Activated CD4-positive, alpha-beta T cell treated with anti-CD3 and anti-CD28 coated beads, Interleukin-2, amount 50 U/mL, for 1 hour (primary cell): ENCODE measurements around the gene ITPKB.

Experiments used
- DNase-seq: peaks from one replicate; pipeline ENCODE4 v3.0.0-alpha.2; 2020

ITPKB gene

DNA sequence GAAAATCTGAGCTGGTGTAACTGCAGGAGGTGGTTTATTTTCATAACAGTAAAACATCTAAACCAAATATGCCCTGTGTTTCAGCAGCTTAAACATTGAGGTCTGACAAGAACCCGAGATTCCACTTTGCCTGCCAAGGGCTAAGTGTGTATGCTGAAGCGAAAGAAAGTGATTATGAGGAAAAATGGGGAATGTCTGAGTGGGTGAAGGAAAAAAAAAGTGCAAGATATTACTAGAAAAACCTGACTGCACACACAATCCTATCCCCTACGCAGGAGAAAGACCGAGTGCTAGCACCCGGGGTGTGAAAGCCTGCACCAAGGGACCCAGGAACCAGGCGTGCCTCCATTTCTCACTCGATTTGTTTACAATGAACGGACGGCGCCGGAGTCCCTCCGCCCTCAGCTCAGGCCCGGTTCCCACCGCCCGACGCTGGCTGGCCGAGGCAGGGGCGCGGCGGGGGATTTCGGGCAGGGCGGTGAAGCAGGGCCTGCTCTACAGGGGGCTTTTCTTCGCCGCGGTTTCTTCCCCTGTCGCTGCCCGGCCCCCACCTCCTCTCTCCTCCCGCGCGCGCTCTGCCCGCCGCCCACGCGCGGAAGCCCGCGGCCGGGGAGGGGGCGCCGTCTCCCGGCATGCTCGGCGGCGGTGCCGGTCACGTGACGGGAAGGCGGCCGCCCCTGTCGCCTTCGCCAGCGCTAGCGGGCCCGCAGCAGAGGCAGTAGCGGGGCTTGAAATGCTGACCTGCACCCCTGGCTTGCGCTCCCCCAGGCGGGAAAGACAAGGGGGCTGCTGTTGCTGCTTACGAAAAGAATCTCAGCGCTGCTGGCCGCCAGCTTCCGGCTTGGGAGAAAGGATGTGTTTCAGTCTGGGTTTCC, 35.9 kb downstream of the ITPKB start:
- peak; percentile 72 for DNase-seq

DNA sequence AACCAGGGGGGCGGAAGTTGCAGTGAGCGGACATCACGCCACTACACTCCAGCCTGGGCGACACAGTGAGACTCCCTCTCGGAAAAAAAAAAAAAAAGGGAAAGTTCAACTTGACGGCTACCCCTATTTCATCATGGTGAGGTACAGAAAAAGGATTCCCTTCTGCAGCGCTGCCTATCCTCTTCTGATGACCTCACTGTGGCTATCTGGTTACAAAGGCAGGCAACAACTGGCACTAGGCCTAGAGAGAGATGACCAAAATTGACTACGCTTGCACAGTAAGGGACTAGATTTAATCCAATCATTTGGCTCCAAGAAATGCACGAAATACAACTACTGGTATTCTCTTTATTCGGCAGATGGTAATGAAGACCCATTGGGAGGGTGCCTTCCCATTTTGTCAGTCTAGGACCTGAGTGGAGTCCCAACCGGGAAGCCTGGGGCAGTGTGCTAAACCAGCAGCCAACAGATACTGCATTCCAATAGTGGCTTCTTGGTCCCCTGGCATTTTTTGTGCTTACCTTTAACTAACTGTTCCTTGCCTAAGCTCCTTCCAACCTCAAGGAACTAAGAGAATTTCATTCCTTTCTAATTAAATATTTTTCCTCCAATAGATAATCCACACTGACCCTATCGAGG, 36.6 kb downstream of the ITPKB start:
- no peak for DNase-seq

DNA sequence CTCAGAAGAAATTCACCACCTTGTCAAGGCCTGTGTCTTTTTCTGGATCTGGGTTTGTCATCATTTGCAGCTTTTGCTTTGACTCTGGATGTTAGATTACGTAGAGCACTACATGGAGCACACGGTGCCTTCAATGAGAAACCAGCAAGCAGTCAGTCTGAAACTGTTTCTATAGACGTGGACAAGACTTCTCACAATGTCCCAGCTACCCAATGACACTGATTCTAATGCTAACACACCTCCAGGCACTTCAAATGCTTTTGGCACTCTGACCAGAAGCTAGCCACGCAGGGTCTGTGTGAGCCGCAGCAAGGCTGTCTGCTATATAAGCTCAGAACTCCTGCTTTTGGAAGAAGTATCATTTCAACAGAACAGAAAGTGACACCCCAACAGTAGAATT, 38.2 kb downstream of the ITPKB start:
- DNase-seq, result no peak

DNA sequence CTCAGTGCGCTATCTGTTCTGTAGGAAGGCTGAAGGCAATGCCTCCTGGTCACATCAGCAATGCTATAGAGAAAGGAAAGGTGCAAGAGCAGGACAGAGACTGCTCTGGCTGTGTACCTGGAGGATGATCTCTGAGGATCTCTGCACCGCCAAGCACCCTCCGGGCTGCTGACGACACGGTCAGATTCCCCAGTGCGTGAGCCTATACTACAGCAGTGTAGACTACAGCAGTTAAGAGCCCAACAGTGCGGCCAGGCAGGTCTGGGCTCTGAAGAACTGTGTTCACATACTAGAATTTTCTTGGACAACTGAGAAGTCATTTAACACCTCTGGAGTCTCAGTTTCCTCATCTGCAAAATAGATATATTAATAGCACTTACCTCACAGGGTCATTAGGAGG, 39.9 kb downstream of the ITPKB start:
- DNase-seq, result no peak

DNA sequence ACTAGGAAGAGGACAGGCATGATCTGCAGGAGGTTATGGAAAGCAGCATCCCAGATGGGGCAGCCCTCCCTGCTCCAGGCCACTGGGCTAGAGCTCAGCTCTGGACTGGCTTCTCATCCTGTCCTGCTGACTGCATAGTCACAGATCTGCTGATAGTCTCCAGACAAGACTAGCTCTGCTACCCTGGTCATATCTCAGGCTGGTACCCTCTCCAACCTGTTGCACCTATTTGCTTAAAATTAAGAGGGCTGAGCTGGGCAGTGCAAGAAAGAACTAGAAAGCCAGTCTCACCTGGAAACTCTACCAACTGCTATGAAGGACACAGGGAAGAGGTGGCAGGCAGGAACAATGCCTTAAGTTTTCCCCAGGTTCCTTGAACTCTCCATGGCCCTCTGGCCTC, 40.4 kb downstream of the ITPKB start:
- DNase-seq, result no peak

DNA sequence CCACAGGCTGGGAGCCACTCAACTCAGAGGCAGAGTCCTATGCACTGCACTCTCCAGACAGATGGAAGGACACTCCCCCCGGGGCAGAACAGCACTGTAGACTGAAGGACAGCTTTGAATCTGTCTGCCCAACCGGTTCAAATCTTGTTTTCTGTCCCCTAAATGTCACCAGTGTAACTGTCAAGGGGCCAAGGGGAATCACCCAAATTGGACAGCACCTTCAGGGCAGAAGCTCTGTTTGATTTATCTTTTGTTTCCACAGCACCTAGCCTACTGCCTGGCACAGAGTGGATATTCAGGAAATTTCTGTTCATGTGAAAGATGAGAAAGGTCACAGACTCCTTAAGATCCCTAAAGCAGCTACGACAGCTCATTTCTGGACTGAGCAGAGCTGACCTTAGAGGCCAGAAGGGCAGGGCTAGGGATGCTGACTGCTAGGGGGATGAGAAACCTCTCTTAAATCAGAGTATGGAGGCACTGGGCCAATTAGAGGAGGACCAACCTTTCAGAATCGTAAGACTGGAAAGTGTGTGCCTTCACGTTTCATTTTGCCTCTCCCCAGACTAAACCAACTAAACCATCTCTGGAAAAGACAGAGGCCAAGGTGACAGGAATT, 41.0 kb downstream of the ITPKB start:
- DNase-seq, result no peak

DNA sequence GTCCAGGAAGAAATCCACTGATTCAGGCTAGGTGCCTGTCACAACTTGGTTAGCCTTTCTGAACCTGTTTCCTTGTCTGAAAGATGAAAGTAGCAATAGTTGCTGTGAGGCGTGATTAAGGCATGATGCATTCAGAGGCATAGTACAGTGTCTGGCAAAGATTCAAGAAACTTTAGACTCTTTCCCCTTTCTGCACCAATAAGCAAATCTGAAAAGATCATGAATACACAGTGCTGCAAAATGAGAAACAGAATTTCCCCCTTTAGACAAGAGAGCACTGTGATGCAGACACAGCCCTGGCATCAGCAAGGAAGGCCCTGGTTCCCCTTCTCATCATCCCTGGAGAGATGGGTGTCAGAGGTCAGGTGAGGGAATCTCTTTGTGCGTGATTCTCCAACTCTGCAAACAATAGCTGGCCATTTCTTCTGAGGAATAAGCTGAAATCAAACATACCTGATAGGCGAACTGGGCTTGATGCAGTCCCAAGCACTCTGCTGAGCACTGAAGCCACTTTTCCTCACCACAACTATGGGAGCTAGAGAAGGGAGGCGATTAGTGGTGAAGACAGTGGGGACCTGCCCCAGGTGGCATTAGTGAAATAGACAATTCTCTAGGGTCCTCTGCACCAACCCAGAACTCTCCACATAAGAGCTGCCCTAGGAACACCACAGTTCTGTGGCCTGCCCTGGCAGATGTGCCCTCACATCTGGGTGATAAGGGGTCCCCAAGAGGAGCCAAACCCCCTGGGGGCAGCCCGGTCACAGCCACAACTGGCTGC, 41.7 kb downstream of the ITPKB start:
- DNase-seq, result no peak

DNA sequence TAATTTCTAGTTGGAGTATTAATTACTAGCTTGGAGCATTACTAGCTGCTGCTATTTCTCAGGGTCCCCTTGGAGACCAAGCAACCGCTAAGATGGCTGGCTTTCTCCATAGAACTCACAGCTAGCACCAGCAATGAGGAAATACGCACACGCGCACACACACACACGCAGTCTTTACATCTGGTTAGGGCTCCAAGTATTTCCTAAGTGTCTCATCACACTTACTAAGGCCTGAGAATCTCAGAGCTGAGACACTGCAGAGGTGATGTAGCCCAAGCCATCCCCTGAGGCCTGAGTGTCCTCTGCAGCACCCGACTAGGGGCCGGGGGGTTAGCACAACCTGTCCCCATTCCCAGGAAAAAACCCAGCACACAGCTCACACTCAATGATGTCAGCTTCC, 42.5 kb downstream of the ITPKB start:
- no peak for DNase-seq

DNA sequence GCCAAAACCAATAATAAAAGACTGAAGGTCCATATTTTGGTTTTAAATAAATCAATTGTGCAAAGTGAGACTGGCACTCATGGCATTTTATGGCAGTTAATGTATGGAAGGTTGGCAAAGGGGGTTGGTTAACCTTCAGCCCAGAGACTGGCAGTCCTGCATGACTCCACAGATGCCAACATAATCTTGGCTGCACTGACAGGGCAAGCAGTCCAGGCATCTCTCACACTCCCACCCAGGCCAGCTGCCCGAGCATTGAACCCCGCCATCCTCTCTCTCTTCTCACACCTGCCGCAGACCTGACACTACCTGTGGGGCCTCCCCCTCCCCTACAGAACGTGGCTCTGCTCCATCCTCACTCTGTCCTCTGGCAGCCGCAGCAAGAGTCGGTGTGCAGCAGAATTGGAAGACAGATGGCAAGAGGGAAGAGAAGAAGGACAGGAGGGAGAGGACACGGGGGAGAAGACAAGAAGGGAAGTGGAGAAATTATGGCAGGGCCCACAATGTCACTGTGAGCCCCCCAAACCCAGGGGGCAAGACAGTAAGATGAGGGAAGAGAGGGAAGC, 43.7 kb downstream of the ITPKB start:
- no peak for DNase-seq

DNA sequence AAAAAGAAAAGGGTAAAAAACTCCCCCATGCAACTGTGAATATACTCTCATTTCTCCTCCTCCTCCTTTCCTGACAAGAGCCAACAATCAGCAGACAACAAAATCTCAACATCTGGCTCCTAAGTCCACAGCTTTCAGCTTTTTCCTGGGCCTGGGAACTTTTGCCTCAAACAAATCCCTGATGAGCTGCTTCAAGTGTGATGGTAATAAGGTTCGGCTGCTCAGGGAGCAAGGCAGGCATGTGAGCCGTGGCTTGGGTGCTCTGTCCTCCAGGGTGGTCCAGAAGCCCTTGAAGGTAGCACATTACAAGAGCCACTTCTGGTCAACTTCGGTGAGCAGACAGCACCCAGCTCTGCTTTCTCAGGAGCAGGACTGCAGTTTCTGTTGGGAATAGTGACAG, 46.3 kb downstream of the ITPKB start:
- DNase-seq, result no peak

DNA sequence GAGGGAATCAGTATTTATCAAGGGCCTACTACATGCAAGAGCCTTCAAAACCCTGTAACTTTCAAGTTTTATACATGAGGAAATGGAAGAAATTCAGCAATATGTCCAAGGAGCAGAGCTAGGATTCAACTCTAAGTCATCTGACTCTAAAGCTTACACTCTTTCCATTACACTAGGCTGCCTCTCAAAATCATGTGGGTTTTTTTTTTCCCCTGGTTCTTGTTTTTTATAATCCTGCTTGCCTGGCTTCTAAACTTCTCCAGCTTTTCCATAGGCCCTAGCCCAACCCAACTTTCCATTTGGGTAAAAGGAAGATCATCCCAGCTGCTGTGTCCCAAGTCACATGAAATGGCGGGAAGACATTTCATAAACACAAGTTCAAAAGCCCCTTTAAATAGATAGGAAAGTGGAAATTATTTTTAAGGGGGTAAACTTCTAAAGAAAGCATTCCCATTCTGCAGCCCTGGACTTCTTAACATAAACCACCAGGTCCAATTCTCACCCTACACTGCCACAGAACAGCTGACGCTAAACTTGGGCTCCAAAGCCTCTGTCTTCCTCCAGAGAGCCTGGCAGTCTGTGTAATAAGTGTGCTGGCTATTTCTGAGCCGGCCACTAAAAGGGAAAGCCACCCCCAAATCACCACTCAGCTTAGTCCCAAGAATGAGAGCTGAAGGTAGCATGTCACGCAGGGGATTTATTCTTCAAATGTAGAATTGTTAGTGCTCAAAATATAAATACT, 46.9 kb downstream of the ITPKB start:
- no peak for DNase-seq

DNA sequence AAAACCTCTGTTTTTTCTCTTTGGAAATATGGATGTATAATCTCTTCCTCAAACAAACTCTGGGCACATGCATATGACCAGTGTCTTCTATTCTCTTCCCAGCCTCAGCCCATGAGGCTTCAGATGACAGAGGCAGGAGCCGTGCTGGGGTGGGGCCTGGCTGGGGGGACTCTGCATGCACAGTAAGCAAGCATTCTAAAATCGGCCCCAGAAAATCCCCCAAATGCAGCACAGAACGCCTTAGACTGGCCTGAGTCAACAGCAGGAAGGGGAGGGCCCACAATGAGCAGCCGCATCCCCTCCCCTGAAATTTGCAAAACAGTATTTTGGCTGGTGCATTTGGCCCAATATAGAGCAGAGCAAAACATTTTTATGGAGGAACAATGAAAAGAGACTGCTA, 47.8 kb downstream of the ITPKB start:
- peak; percentile 65 for DNase-seq

DNA sequence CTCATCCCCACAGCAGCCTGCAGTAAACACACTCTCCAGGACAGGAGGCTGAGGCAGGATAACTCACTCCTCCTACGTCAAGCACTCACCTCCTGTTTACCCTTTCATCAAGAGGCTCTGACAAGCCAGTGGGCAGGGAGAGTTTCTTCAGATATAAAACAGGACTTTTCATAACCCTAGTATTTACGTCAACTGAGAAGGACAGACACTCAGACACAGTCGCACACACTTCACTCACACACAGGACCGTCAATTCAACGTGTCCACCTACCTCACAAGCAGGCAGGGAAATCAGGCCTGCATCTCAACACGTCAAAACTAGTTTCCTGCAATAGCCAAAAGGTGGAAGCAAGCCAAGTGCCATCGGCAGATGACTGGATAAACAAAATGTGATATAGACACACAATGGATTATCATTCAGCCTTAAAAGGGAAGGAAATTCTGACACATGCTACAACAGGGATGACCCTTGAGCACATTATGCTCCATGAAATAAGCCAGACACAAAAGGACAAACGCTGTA, 48.6 kb downstream of the ITPKB start:
- peak; percentile 61 for DNase-seq

DNA sequence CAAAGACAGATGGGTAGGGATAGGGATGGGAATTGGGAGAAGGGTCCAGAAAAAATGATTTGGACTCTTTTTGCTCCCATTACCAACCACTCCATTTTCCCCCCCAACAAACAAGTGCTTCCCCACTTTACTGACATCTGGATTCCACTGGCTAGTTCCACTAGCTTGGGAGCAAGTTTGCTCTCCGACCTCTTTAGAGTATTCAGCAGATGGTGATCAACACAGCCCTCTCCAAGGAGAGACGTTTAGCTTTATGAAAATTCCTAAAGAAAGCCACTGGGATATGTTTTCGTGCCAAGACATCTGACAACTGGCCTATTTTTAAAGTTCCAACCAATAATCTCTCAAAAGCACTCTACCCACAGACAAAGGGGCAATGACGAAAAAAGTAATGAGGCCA, 50.3 kb downstream of the ITPKB start:
- DNase-seq, result no peak

DNA sequence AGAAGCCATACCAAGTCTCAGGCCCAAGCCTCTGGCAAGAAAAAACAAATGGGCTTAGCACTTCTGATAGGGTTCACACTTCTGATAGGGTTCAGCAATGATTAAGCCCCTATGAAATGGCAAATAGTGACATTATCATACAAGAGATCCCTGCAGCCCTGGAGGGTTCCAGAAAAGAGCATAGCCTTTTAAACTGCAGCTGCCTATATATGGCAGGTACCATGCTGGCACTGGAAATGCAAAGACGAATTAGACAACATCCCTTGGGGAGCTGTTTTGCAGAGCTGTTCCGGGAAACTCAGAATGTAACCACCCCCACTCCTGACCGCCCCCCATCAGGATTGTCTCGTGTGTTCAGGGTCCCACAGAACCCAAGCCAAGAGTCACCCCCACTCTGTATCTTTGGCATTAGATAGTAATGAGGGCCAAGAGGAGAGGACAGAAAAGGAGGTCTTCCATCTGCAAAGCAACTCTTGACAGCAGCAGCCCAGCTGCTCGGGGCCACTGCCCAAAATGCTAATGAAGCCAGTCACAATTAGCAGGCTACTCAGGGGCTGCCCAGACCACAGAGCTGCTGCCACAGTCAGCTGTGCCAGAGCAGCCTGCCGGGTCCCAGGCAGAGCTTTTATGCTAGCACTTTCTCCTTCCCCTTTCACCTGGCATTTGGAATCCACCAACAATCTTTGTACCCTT, 50.9 kb downstream of the ITPKB start:
- no peak for DNase-seq

DNA sequence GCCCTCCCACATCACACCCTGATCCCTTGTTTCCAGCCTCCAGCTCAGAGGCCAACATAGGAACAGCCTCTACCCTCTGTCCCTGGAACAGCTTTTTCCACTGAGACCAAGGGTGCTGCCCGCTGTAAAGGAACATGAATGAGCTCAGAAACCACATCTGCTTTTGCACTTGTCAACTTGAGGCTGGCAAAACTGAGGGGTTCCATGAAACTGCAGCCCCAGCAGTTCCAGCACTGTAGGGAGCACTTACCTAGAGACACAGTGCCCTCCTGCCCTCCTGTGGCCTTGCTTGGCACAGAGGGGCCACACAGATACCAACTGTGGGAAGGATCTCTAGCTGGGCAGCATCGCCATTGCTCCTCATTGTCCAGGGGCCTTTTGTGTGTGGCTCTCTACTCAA, 51.7 kb downstream of the ITPKB start:
- DNase-seq, result peak; percentile 62

DNA sequence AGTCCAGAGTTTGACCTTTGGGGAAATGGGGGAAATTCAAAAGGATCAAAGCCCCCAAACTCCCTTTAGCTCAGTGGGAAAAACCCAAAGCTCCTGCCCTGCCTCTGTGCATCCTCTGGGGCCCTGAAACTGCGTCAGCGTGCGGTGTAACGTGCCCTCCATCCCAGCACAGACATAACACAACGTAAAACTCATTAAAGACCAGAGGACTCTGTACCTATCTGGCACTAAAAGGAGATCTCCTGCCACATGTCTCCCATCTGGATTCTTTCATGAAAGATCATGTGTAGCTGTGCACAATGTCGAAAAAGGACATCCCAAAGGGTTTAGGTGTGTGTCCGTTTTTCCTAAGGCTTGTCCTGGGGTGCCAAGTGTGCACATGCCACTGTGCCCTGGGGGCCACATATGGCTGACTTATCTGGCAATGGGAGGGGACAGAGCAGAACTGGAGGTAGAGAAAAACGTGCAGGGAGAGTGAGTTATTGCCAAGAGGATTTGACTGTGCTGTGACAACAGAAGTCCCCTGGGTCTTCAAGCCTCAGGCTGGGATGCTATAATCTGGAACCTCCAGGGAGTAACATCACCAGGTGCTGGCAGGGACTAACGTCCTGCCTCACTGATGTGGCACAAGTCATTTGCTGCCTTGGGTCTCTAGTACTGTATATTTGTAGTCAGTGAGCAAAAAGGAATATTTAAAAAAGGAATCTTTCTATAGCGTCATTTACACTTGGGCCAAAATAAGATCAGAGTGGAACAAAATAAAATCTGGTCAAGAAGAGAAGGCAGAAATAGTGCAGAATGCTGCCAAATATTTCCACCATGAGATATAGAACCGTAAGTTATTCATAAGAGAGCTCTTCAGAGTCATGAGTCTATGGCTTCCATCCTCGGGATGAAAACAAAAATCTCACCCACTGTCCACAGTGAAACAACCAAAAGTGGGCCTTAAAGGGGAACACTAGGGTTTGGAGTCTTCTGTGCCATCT, 52.3 kb downstream of the ITPKB start:
- no peak for DNase-seq

DNA sequence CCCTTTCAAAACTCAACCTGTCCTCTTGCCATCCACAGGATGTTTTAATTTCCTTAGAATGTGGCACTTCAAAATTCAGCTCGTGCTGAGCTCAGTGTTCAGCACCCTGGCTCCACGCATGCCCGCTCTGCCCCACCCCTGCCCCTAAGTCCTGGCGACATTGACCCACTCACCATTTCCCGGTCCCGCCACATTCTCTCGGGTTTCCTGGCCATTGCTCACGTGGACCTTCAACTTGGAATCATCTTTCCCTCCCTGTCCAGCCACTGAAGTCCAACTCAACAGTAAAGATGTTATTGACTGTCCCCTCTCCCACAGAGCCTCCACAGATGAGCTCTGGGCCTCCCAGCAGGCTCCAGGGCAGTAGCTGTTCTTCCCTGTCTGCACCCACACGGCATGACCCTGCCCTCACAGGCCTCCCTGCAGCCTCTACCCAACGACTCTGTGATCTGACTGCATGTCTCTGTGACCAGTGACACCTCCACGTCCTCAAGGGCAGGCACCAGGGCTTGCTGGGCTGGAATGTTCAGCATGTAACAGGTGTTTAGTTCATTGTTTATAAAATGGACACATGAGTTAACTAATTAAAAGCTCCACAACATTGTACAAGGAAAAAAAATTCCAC, 53.8 kb downstream of the ITPKB start:
- DNase-seq, result no peak

DNA sequence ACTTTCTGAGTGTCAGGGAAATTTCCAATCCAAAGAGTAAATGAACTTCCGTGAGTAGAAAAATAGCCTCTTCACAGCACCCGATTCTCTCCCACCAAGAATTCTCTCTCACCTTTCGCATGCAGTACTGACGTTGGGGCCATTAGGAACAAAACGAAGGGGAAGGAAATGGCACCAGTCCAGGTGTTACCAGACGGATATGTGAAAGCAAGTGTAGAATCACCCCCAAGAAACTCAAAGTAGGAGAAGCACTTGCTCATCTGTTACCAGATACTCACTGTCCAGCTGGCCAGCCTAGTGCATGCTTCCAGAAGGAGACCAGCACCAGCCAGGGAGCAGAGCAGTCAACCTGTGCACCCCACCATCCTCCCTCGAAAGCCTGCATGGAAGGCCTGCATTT, 55.1 kb downstream of the ITPKB start:
- no peak for DNase-seq
